CD4-positive, alpha-beta T cell treated with Interleukin-10 for 1 hour (primary cell): Measurements from ENCODE around the gene IKZF2.

Source experiments
- DNase-seq: peaks from one replicate; pipeline ENCODE4 v3.0.0-alpha.2; 2020

IKZF2 gene

GRCh38 chr2:213098612-213099011 is 52.8 kb downstream of the IKZF2 start:
- no peak for DNase-seq

GRCh38 chr2:213091765-213092164 is 59.6 kb downstream of the IKZF2 start:
- no peak for DNase-seq

GRCh38 chr2:213090772-213091171 is 60.6 kb downstream of the IKZF2 start:
- DNase-seq: no peak

GRCh38 chr2:213089438-213089837 is 62.0 kb downstream of the IKZF2 start:
- no peak for DNase-seq

GRCh38 chr2:213087040-213087439 is 64.4 kb downstream of the IKZF2 start:
- DNase-seq: no peak

GRCh38 chr2:213086571-213086970 is 64.8 kb downstream of the IKZF2 start:
- DNase-seq: no peak

GRCh38 chr2:213086050-213086449 is 65.4 kb downstream of the IKZF2 start:
- no peak for DNase-seq

GRCh38 chr2:213085538-213085937 is 65.9 kb downstream of the IKZF2 start:
- DNase-seq: no peak

- DNase-seq: no peak
Observed at GRCh38 chr2:213084261-213084660, 67.2 kb downstream of the IKZF2 start.

- DNase-seq: no peak
Observed at GRCh38 chr2:213080969-213081617, 70.3 kb downstream of the IKZF2 start.

GRCh38 chr2:213079756-213080155 is 71.7 kb downstream of the IKZF2 start:
- no peak for DNase-seq

GRCh38 chr2:213078686-213079085 is 72.7 kb downstream of the IKZF2 start:
- no peak for DNase-seq

GRCh38 chr2:213069531-213069930 is 81.9 kb downstream of the IKZF2 start:
- DNase-seq: no peak

GRCh38 chr2:213068676-213069359 is 82.6 kb downstream of the IKZF2 start:
- no peak for DNase-seq

GRCh38 chr2:213067888-213068287 is 83.5 kb downstream of the IKZF2 start:
- DNase-seq: no peak

- no peak for DNase-seq
Observed at GRCh38 chr2:213066443-213066743, 85.0 kb downstream of the IKZF2 start.

GRCh38 chr2:213065583-213066442 is 85.6 kb downstream of the IKZF2 start:
- DNase-seq: no peak

GRCh38 chr2:213064099-213064498 is 87.3 kb downstream of the IKZF2 start:
- no peak for DNase-seq

- DNase-seq: no peak
Observed at GRCh38 chr2:213057977-213058376, 93.4 kb downstream of the IKZF2 start.

GRCh38 chr2:213046431-213046830 is 105.0 kb downstream of the IKZF2 start:
- DNase-seq: no peak

- DNase-seq: no peak
Observed at GRCh38 chr2:213043566-213043965, 107.8 kb downstream of the IKZF2 start.

GRCh38 chr2:213042262-213042661 is 109.2 kb downstream of the IKZF2 start:
- DNase-seq: no peak

GRCh38 chr2:213036836-213037235 is 114.6 kb downstream of the IKZF2 start:
- no peak for DNase-seq

- no peak for DNase-seq
Observed at GRCh38 chr2:213034585-213034984, 116.8 kb downstream of the IKZF2 start.
